Measurements from ENCODE around the gene KRTAP5-4.

- TF ChIP-seq EZH2 (IDR thresholded peaks at IDR 0.05; ENCODE audit: insufficient read depth, low read length) (no peak), CTCF (IDR thresholded peaks at IDR 0.05; ENCODE audit: insufficient read depth, low read depth, low read length) (no peak)
Observed at GRCh38 chr11:1581976-1582375, 40.0 kb downstream of the KRTAP5-4 start.

Measured in astrocyte (in vitro differentiated cells and primary cell).